GM18909 (cell line): ENCODE results near the gene ORC3.

Source experiments
- ATAC-seq: cut with Tn5 transposase; IDR thresholded peaks from one replicate; pipeline ENCODE4 v1.9.1; 2021; ENCODE audit warnings: mild to moderate bottlenecking; ENCODE audit not compliant: unreplicated experiment, poor library complexity

The ORC3 gene

DNA sequence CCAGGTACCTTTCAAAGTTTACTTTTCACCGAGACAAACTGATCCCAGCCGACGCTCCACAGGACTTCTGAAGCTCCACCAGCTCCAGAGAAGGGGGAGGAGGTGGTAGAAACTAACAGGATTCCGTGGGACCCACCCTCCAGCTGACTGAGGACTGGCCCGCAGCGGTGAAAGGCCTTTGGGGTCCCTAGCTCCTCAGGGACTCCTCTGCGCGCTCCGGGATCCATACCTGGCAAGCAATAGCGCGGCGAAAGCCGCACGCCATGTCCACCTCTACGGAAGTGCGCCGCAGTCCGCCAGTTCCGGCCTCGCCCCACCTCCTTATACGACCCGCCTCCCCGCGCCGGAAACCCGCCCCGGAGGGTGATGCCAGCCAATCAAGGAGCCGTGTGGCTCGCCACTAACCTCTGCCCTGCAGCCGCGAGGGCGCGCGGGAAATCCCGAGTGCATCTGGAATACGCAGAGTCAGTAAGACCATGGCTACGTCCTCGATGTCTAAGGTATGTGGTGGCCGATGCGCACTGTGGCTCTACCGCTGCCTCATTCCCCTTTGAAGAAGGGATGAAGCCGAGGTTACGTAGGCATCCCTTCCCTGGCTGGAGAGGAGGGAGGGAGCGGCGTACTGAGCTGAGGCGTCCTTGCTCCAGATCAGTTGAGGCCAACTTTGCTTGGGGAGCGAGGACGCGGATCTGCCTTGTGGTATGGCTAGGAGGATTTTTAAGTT is at the start of gene ORC3, which contains the start of gene RARS2:
Gene ORC3 (plus strand): TSS at position 443 of the 724 bp plus-strand sequence. CDS start 34 bp downstream, at position 477.
Gene RARS2 (minus strand): TSS at position 295 of the 724 bp plus-strand sequence. CDS start 30 bp downstream, at position 265.
- peak; percentile 100 for ATAC-seq

DNA sequence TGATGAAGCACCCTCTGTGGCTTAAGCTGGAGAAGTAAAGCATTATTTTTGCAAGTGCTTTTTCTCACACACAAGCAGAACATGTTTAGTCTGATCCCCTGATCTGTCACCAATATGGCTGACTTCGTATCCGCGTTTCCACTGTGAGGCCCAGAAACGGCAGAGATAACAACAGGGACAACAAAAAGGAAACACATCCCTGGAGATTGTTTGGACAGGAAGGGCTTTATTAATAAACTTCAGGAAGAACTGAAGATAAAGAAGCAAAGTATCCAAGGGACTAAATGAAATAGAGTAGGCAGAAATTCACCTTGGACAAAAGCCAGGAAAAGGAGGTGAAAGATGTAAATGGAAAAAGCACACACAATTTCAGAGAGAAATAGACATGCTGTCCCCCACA is 49.4 kb upstream of the ORC3 start:
- no peak for ATAC-seq

DNA sequence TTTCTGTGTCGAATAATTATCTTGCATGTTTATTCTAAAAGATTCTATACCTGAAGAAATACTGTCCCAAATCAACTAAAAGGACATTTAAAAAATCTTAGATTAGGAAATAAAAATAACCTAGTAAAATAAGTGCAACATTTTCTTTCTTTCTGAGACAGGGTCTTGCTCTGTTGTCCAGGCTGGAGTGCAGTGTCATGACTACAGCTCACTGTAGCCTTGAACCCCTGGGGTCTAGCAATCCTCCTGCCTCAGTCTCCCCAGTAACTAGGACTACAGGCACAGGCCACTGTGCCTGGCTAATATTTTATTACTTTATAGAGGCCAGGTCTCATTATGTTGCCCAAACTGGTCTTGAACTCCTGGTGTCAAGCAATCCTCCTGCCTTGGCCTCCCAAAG is 48.9 kb upstream of the ORC3 start:
- ATAC-seq, result no peak

DNA sequence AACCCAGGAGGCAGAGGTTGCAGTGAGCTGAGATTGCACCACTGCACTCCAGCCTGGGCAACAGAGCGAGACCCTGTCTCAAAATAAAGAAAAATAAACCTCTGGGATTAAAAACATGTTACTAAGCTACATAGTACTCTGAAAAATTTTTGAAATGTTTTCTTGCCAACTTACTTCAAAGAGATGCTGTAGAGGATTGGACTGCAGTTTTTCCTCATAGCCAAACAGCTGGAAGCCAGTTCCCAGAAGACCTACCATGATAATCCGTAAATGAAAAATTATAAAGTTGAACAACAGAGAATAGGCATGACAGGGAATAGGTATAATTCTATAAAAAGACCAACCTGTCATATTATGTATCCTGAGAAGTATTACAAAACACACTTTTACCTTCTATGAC is 48.2 kb upstream of the ORC3 start:
- no peak for ATAC-seq

DNA sequence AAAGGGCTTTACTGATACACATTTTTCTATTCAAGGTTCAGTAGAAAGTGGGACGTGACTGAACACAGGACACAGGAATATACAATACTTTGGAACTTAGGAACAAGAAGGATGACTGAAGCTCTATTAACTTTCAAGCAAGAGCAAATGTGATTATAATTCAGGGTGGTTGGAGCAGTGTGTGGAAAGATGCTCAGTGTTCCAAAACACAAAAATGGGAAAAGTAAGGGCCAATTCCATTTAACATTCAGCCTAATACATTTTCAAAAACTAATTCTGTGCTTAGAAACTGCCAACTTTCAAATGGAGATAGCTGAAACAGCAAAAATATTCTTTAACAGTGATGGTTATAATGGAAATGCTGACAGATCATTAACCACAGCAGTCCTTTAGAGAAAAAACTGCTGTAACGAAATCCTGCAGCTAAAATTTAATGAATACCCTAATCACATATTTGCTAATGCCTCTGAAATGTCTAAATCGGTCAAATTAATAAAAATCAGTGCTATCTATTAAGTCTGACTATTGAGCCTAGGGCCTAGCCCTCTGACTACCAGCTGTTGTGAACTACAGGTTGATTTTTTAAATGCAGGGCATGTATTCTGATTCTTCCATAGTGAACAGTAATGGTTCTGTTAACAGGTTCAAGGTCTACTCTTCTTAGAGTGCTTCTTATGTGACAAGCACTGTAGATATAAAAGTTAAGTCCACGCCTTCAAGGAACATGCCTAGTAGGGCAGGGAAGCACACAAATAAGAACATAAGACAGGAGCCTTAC is 46.0 kb upstream of the ORC3 start:
- ATAC-seq, result no peak

DNA sequence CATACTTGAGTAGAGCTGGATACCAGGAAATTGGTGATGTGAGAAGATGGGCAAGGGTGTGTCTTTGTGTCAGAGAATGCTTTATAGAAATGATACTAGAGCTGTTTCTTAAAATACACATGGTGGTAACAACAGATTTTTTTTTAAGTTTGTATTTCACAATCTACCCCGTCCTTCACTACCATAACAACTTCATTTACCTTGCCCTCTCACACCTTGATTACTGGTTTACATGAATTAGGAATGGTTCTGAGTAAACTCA is 45.5 kb upstream of the ORC3 start:
- ATAC-seq, result no peak

DNA sequence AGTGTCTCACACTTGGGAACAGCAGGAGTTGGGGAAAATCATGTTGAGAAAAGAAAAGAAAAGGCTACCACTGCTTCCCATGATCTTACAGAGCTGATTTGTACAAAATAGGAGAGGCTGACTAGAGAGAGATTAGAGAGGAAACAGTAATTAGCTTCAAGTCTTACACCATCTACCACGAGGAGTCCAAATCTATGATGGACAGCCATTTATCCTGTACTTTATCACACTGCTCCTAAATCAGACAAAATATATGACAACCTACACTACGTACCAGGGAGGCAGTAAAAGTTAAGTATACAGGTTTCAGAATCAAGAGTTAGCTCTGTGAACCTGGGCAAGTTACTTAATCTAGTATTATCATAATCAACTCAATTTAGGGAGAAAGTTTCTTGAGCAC is 38.1 kb upstream of the ORC3 start:
- no peak for ATAC-seq

DNA sequence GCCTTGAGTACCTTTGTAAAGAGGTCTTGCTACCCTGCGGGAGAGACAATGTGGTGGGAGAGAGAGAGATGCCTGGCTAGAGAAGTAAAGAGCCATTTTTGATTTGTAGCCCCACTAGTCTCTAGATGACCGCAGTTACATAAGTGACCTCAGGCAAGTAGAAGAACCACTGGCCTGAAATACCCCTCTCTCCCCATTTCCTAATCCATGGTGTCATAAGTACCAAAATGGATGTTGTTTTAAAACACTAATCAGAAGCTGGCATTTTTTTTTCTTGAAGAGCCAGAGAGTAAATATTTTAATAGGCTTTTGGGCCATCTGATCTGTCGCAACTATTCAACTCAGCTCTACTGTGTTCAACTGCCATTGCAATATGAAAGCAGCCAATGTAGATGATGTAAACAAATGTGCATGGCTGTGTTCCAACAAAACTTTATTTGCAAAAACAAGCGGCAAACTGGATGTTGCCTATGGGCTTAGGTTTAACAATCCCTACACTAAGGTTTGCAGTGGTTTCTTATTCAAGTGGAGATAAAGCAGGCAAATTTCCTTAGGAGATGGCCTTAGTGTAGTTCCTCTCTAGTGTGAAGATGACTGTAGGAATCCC is 36.7 kb upstream of the ORC3 start:
- ATAC-seq, result no peak

DNA sequence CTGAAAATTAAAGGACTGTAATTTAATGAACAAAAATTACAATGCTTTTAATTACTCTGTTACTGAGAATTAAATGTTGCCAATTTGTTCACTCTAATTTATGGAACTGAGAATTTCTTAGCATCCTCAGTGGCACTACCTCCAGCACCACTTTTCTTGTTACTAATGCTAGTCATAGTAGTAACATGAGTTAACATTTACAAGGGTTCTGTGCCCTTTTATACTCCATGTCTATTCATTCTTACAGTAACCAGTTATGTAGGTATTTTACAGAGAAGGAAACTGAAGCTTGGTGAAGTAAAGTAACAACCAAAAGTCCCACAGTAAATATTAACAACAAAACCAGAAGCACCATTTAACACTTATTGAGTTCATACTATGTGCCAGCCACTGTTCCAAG is 34.4 kb upstream of the ORC3 start:
- no peak for ATAC-seq

DNA sequence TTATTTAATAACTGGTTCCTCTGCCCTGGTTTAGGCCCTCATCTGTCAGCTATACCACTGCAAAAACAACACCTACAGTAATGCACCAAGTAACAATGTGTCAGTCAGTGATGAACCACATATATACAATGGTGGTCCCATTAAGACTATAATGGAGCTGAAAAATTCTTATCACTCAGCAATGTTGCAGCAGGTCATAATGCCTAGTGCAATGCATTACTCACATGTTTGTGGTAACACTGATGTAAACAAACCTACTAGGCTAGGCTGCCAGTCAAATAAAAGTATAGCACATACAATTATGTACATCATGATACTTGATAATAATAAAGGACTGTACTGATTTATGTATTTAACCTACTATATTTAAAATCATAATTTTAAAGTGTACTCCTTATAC is 31.5 kb upstream of the ORC3 start:
- no peak for ATAC-seq

DNA sequence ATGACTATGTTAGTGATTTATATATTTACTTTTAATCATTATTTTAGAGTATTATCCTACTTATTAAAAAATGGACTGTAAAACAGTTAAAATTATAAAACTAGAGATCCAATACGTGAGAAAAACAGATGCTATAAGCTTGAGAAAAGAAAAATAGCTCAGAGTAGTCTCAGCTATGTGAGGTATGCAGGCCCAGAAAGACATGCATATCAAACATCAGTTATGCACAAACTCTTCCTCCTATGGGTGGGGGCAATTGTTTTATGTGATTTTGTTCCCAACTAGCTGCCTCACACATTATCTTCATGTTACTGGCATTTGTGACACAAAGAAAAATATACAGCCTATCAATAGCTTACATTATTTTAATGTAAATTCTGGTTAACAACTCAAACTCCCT is 28.9 kb upstream of the ORC3 start:
- no peak for ATAC-seq

DNA sequence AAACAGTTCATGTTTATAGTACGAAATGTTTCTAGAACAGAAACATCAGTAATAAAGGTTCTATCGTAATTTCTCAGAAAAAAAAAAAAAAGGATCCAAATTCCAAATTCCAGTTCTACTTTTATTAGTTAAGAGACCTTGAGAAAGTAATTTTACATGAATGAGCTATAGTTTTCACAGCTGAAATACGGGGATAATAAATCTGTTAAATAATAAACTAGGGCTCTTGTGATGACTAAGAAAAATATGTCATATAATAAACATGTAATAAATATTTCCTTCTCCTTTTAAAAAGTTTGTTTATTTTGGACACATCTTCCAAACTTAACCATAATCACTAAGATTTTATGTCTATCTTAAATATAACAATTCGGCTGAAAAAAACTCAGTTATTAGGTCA is 17.9 kb upstream of the ORC3 start:
- no peak for ATAC-seq

DNA sequence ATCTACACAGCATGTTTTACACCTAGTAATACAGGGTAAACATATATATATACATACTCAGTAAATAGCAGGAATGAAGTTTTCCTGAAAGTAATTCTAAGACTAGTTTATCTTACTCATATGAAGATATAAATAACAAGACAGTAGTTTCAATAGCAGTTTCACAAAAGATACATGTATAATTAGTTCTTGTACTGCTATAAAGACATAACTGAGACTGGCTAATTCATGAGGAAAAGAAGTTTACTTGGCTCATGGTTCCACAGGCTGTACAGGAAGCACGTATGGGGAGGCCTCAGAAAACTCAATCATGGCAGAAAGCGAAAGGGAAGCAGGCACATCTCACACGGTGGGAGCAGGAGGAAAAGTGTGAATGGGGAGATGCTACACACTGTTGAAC is 17.1 kb upstream of the ORC3 start:
- peak; percentile 48 for ATAC-seq

DNA sequence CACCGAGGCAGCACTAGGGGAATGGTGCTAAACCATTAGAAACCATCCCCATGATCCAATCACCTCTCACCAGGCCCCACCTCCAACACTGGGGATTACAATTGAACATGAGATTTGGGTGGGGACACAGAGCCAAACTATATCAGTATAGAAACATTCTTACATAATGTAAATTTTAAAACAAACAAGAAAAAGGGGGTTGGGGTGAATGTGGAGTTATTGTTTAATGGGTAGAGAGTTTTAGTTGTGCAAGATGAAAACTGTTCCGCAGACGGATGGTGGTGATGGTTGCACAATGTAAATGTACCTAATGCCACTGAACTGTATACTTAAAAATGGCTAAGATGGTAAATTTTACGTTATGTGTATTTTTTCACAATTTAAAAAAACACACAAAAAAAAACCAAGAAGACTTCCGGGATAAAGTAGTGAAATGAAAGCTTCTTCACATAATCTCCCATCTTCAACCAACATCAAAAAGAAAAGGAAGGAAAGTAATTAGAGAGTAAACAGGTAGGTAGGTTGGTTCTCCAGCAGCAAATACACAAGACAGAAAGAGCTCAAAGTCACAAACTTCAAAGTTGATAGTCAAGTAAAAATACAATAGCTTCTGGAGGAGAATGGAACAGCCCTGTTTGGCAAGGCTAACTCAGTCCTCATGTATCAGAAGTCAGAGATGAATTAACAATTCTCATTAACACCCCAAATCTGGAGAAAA is 16.5 kb upstream of the ORC3 start:
- no peak for ATAC-seq

DNA sequence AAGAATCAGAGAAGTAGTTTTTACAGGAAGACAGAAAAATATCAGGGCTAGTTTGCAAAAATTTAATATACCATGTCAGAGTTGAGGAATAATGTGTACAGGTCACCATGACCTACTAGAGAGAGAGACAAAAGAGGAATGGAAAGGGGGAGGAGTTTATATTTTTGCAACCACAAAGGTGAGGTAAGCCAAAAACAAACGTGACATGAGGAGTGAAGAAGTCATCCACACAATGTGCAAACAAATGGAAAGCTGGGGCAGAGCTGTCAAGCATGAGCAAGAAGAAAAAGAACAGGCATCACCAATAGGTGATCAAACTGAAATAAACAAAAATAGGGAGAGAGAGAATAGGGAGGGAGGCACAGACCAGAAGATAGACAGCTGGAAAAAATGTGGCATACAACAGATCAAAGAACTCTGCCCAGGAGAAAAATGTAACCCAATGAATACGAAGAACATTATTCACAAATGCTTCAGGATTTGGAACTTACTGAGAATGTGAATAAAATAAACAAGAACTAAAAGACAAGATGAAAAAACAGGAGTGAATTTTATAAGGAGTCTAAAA is 15.6 kb upstream of the ORC3 start:
- ATAC-seq, result peak; percentile 61

DNA sequence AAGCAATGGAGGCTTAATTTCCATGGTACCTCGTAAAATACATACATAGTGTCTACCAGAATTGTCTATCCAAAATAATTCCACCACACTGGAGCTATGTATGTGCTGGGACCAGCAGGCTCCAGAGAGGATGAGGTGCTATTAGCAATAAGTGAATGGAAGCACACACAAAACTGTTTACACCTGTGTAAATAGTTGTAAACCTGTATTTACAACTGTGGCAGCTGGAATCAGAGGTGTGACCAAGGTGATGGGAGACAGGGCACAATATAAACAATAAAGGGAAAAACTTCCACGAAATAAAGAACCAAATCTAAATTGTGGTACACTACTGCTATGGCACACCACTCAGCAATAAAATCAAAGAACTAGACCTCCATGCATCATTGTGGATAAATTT is 14.5 kb upstream of the ORC3 start:
- ATAC-seq, result no peak

DNA sequence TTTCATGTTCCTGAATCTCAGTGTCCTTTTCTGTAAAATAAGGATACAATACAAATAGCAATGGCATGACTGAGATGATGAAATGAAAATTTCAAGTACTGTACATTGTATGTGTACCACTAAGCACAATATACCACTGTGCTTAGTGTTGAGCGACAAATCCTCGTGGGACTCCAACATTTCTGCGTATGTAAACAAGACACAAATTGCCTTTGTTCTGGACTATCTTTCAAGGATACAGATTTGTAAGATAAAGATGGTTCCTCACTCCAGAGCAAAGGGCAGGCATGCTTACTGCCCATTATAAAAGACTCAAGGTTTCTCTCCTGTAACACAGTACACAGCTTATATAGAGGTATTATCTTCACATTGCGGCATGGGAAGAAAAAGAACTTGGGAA is 6.1 kb upstream of the ORC3 start:
- no peak for ATAC-seq

DNA sequence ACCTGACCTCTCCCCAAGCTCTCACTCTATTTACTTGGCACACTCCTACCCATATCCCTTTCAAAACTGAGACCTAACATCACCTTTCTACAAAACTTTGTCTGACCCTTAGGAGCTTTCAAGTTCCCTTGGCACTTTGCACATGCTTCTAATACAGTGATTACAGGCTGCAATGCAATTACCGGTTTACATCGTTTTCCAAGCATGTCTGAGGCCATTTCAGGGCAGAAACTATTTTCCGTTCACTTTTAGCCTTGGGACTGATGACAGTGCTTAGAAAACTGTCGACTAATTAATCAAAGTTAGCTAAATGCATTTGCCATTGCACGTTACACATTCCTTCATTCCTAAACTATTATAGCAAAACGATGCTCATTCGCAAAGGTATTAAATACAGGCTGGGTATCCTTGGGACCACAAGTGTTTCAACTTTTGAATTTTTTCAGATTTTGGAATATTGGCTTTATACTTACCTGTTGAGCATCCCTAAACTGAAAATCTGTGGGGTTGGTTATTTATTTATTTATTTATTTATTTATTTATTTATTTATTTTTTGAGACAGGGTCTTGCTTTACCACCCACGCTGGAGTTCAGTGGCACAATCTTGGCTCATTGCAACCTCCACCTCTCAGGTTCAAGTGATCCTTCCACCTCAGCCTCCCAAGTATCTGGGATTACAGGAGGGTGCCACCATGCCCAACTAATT is 3.4 kb upstream of the ORC3 start:
- ATAC-seq, result no peak

DNA sequence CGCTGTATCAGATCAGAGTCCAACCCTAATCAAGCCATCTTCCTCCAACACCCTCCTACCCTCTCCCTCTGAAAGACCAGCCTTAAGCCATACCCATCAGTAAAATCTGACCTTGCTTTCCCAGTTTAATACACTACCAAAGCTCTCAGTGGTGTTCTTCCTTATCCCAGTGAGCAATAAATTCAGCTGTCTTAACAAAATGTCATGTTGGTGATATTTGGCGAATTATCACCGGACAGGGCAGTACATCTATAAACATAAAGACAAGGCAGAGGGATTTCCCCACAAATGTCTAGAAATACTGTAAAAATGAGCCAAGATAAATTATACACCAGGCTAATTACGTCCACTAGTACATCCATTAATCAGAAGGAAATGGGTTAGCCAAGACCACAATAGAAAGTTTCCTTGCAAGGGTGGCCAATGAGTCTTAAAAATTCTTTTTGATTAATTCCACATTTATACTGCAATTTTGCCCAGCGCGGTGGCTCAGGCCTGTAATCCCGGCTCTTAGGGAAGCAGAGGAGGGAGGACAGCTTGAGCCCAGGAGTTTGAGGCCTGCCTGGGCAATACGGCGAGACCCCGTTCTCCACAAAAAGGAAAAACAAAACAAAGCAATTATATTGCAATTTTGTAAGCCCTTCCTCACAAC is 1.1 kb upstream of the ORC3 start:
- ATAC-seq, result no peak
